T-helper 1 cell treated with Interleukin-12 subunit alpha and Interleukin-12 subunit beta and Interleukin-4 antibody, amounts not matched to agents 30 μg/mL and 1 μg/mL, for 36 hours (primary cell): ENCODE data around the gene POLE.

Experiments
- H3K27ac Mint-ChIP-seq: one replicate; pipeline ENCODE4 v1.8.0; 2021; ENCODE audit warnings: mild to moderate bottlenecking, mixed read lengths
- H3K27me3 Mint-ChIP-seq: one replicate; pipeline ENCODE4 v1.8.0; 2021; ENCODE audit warnings: low read depth, mixed read lengths
- H3K36me3 Mint-ChIP-seq: one replicate; pipeline ENCODE4 v1.8.0; 2021; ENCODE audit warnings: low read depth, mixed read lengths
- H3K4me1 Mint-ChIP-seq: one replicate; pipeline ENCODE4 v1.8.0; 2021; ENCODE audit warnings: low read depth, mixed read lengths
- H3K4me3 Mint-ChIP-seq: one replicate; pipeline ENCODE4 v1.8.0; 2021; ENCODE audit warnings: mild to moderate bottlenecking, moderate library complexity, mixed read lengths
- H3K9me3 Mint-ChIP-seq: one replicate; pipeline ENCODE4 v1.8.0; 2021; ENCODE audit warnings: mixed read lengths

The POLE gene, protein sequence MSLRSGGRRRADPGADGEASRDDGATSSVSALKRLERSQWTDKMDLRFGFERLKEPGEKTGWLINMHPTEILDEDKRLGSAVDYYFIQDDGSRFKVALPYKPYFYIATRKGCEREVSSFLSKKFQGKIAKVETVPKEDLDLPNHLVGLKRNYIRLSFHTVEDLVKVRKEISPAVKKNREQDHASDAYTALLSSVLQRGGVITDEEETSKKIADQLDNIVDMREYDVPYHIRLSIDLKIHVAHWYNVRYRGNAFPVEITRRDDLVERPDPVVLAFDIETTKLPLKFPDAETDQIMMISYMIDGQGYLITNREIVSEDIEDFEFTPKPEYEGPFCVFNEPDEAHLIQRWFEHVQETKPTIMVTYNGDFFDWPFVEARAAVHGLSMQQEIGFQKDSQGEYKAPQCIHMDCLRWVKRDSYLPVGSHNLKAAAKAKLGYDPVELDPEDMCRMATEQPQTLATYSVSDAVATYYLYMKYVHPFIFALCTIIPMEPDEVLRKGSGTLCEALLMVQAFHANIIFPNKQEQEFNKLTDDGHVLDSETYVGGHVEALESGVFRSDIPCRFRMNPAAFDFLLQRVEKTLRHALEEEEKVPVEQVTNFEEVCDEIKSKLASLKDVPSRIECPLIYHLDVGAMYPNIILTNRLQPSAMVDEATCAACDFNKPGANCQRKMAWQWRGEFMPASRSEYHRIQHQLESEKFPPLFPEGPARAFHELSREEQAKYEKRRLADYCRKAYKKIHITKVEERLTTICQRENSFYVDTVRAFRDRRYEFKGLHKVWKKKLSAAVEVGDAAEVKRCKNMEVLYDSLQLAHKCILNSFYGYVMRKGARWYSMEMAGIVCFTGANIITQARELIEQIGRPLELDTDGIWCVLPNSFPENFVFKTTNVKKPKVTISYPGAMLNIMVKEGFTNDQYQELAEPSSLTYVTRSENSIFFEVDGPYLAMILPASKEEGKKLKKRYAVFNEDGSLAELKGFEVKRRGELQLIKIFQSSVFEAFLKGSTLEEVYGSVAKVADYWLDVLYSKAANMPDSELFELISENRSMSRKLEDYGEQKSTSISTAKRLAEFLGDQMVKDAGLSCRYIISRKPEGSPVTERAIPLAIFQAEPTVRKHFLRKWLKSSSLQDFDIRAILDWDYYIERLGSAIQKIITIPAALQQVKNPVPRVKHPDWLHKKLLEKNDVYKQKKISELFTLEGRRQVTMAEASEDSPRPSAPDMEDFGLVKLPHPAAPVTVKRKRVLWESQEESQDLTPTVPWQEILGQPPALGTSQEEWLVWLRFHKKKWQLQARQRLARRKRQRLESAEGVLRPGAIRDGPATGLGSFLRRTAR (N-terminal part only)

DNA sequence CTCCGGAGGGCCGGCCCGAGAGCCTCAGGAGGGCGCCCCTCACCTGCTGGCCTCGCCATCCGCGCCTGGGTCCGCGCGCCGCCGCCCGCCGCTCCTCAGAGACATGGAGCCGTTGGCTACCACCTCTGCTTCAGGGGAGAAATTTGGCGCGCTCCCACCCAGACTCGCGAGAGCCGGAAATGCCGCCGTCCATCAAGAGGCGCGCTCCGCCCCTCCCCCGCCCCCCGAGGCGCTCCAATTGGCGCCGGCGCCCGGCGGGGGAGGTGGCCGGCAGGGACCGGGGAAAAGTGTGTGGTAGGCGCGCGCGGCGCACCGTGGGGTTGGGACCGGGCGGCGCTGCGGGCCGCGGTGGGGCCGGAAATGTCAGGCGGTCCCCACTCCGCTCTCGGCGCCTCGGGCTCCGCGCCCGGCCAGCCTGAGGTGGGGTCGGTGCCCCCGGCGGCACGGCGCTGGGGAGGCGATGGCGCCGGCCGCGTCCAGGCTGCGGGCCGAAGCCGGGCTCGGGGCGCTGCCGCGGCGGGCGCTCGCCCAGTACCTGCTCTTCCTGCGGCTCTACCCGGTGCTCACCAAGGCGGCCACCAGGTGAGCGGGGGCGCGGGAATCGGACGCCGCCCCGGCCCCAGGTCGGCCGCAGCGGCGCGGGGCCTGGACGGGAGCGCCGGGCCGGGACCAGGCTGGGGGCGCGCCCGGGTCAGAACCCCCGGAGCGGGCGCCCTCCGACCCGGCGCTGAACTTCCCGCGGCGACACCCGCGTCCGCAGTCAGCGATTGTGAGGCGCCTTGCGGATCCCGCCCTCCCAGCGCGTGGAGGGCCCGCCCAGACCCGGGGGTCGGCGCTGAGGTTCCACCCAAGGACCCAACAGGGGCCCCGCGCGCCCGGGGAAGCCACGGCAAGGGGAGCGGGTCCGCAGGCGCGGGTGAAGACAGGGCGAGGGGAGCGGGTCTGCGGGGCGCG is at the start of gene POLE, which contains the start of gene PXMP2:
TSS of gene POLE (minus strand) at position 132 of the 954 bp plus-strand sequence. CDS start at position 105, 27 bp downstream.
TSS of gene PXMP2 (plus strand) at position 377 of the 954 bp plus-strand sequence. CDS start at position 461, 84 bp downstream.
- peaks cover 24% of the 10 kb centered on the region for H3K4me1 Mint-ChIP-seq
- H3K27ac Mint-ChIP-seq = peak within 1 kb of the TSS; percentile 79
- no peaks in the 10 kb centered on the region for H3K9me3 Mint-ChIP-seq
- peaks cover 17% of the 10 kb centered on the region for H3K36me3 Mint-ChIP-seq
- H3K4me3 Mint-ChIP-seq = peak within 1 kb of the TSS; percentile 83
- H3K27me3 Mint-ChIP-seq = no peaks in the 10 kb centered on the region

GRCh38 chr12:132736913-132737312 is 49.8 kb upstream of the POLE start:
- Mint-ChIP-seq H3K27me3 (no peaks in the 10 kb centered on the region), H3K9me3 (no peaks in the 10 kb centered on the region), H3K4me3 (no peak overlapping the region), H3K27ac (no peak overlapping the region), H3K4me1 (peaks cover 1% of the 10 kb centered on the region), H3K36me3 (peaks cover 65% of the 10 kb centered on the region)

DNA sequence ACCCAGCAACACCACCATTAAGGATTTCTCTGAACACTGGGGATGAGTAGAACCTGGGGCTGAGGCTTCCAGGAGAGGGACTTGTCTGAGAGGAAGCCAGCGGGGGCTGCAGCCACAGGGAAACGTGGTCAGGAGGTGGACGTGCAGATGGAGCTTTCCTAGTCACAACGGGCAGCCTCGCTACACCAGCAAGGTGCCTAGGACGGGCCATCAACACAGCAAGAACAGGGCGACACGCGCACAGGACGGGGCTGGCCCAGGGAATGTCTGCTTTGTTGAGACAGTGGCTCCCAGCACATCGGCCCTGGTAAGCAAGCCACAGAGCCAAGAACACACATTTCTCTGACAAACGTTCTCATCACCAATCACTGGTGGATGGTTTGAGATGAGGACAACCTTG is 49.2 kb upstream of the POLE start:
- no peaks in the 10 kb centered on the region for H3K27me3 Mint-ChIP-seq
- H3K4me3 Mint-ChIP-seq = no peak overlapping the region
- H3K4me1 Mint-ChIP-seq = no peaks in the 10 kb centered on the region
- H3K9me3 Mint-ChIP-seq = no peaks in the 10 kb centered on the region
- H3K36me3 Mint-ChIP-seq = peaks cover 64% of the 10 kb centered on the region
- H3K27ac Mint-ChIP-seq = no peak overlapping the region

GRCh38 chr12:132735496-132735895 is 48.4 kb upstream of the POLE start:
- H3K36me3 Mint-ChIP-seq = peaks cover 66% of the 10 kb centered on the region
- no peaks in the 10 kb centered on the region for H3K9me3 Mint-ChIP-seq
- no peaks in the 10 kb centered on the region for H3K27me3 Mint-ChIP-seq
- H3K4me3 Mint-ChIP-seq = no peak overlapping the region
- H3K4me1 Mint-ChIP-seq = no peaks in the 10 kb centered on the region
- H3K27ac Mint-ChIP-seq = no peak overlapping the region

GRCh38 chr12:132734206-132734605 is 47.1 kb upstream of the POLE start:
- Mint-ChIP-seq H3K9me3 (no peaks in the 10 kb centered on the region), H3K4me1 (no peaks in the 10 kb centered on the region), H3K27ac (no peak overlapping the region)

DNA sequence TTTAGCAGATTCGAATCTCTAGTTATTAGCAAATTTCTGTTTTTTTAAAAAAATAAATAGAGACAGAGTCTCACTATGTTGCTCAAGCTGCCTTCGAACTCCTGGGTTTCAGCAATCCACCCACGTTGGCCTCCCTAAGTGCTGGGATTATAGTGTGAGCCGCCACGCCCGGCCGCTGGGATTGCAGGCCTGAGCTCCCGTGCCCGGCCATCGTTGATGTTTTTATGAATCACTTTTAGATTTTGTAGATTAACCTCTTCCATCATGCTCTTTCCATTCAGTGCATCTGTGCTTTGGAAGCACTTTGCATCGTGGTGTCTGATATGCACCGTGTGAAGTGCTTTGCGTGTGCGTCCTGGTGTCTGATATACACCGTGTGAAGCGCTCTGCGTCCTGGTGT is 44.4 kb upstream of the POLE start:
- no peaks in the 10 kb centered on the region for H3K4me1 Mint-ChIP-seq
- H3K36me3 Mint-ChIP-seq = peaks cover 70% of the 10 kb centered on the region
- no peak overlapping the region for H3K27ac Mint-ChIP-seq
- H3K4me3 Mint-ChIP-seq = no peak overlapping the region
- H3K27me3 Mint-ChIP-seq = no peaks in the 10 kb centered on the region
- H3K9me3 Mint-ChIP-seq = no peaks in the 10 kb centered on the region

More at GRCh38 chr12:132734206-132734605, 47.1 kb upstream of the POLE start:
- H3K36me3 Mint-ChIP-seq = peaks cover 66% of the 10 kb centered on the region
- no peak overlapping the region for H3K4me3 Mint-ChIP-seq
- no peaks in the 10 kb centered on the region for H3K27me3 Mint-ChIP-seq

- H3K4me3 Mint-ChIP-seq = no peak overlapping the region
- no peaks in the 10 kb centered on the region for H3K9me3 Mint-ChIP-seq
- H3K27ac Mint-ChIP-seq = no peak overlapping the region
- H3K4me1 Mint-ChIP-seq = no peaks in the 10 kb centered on the region
- H3K27me3 Mint-ChIP-seq = no peaks in the 10 kb centered on the region
- H3K36me3 Mint-ChIP-seq = peaks cover 75% of the 10 kb centered on the region
Measured at GRCh38 chr12:132730353-132730752, 43.2 kb upstream of the POLE start.

GRCh38 chr12:132729541-132730320 is 42.6 kb upstream of the POLE start:
- no peak overlapping the region for H3K4me3 Mint-ChIP-seq
- no peaks in the 10 kb centered on the region for H3K27me3 Mint-ChIP-seq
- peaks cover 73% of the 10 kb centered on the region for H3K36me3 Mint-ChIP-seq
- no peak overlapping the region for H3K27ac Mint-ChIP-seq
- no peaks in the 10 kb centered on the region for H3K4me1 Mint-ChIP-seq
- no peaks in the 10 kb centered on the region for H3K9me3 Mint-ChIP-seq

DNA sequence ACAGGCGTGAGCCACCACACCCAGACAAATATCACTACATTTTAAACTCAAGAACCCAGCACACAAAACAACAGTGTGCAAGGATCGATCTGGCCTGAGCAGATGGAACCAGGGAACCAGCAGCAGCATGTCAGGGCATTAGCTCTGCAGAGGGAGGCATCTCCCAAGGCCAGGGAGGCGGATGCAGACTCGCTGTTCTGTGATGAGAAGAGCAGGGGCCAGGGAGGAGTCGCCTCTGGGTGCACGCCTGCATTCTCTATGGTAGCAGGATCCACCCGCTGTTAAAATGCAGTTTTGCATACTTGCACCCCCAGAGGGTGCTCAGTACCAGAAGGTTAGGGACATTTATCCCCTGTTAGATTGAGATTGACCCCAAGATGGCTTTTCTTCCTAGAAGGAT is 41.4 kb upstream of the POLE start:
- Mint-ChIP-seq H3K4me3 (no peak overlapping the region), H3K4me1 (no peaks in the 10 kb centered on the region), H3K36me3 (peaks cover 72% of the 10 kb centered on the region), H3K9me3 (no peaks in the 10 kb centered on the region), H3K27me3 (no peaks in the 10 kb centered on the region), H3K27ac (no peak overlapping the region)

- Mint-ChIP-seq H3K4me1 (no peaks in the 10 kb centered on the region), H3K27ac (no peak overlapping the region), H3K27me3 (no peaks in the 10 kb centered on the region), H3K9me3 (no peaks in the 10 kb centered on the region), H3K4me3 (no peak overlapping the region), H3K36me3 (peaks cover 64% of the 10 kb centered on the region)
Measured at GRCh38 chr12:132727091-132727794, 40.1 kb upstream of the POLE start.

GRCh38 chr12:132726386-132726785 is 39.2 kb upstream of the POLE start:
- no peak overlapping the region for H3K4me3 Mint-ChIP-seq
- H3K27me3 Mint-ChIP-seq = no peaks in the 10 kb centered on the region
- no peaks in the 10 kb centered on the region for H3K9me3 Mint-ChIP-seq
- no peak overlapping the region for H3K27ac Mint-ChIP-seq
- peaks cover 58% of the 10 kb centered on the region for H3K36me3 Mint-ChIP-seq
- H3K4me1 Mint-ChIP-seq = no peaks in the 10 kb centered on the region

DNA sequence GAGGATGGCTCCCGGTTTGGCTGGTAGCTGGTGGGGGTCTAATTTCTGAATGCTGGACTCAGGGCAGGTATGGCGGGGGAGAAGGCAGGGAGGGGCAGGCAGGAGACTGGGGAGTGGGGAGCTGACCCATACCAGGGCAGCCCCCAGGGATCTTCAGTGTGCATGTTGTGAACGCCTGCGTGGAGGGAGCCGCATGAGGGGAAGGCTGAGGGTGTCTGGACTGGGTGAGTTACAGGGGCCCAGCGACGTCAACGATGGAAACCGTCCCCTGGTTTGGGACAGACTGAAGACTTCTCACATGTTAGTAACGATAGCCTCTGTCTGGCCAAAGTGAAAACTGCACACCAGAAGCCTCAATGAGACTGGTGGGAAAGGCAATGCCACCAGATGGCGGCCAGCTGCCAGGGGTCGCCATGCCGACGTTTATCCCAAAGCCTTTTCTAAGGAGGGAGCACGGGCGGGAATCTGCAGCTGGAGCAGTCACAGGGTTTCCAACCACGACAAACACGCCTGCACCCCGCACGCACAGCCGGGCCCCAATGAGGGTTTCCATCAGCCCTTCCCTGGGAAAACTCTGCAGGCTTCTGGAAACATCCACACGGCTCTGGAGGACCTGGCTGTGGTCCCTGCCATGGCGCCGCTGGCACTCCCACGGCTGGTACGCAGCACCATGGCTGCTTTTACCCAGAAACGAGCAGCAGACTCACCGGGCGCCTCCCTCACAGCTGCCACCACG is 37.5 kb upstream of the POLE start:
- Mint-ChIP-seq H3K27me3 (no peaks in the 10 kb centered on the region), H3K36me3 (peaks cover 54% of the 10 kb centered on the region), H3K27ac (no peak overlapping the region), H3K4me1 (no peaks in the 10 kb centered on the region), H3K9me3 (no peaks in the 10 kb centered on the region), H3K4me3 (no peak overlapping the region)
